Measurements from ENCODE around the gene SRL. TPM values are rescaled to one million over a fixed set of nuclear protein-coding genes. Genes with fewer than 3 reads are reported as not detected.

The SRL gene
- total and polyA plus RNA-seq, 2 experiments from 2014 or later = 1.1 TPM; not detected in 1

DNA sequence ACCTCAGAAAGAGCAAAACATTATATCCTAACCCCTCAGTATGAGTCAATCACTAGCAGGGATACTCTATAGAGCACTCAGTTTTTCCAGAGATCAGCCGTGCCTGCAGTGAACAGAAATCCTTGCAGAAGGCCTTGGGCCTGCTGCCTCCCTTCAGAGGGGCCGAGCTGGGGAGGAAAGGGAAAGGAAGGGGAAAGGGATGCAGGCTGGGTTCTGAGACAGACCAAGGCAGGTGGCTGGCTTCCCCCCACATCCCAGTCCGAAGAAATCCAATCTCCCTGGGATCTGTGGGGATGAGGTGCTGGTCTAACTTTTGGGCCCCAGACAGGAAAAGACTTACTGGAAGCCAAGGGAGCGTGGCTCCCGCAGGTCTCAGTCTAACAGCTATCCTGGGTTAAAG lies 25.3 kb downstream of the SRL start:
- no peak for DNase-seq (ENCODE audit: low spot score)
- Histone ChIP-seq H3K79me2 (no peaks in the 10 kb centered on the region), H3K9me3 (ENCODE audit: low read depth) (no peaks in the 10 kb centered on the region), H3K4me1 (ENCODE audit: insufficient read depth) (peaks cover 42% of the 10 kb centered on the region), H3K9me2 (replicated peaks; ENCODE audit: insufficient read depth) (no peaks in the 10 kb centered on the region), H3K4me3 (no peak overlapping the region), H4K20me1 (ENCODE audit: insufficient read depth, poor library complexity, severe bottlenecking) (no peaks in the 10 kb centered on the region), H3K27me3 (no peaks in the 10 kb centered on the region), H3K4me2 (no peak overlapping the region), H3K27ac (peak overlapping the region; percentile 76), H2AFZ (no peak overlapping the region), H3K36me3 (replicated peaks; ENCODE audit: insufficient read depth, low read depth) (no peaks in the 10 kb centered on the region)
- 81% methylated on average over 4 of the region's 5 CpGs for WGBS (ENCODE audit: low lambda C conversion rate, missing lambda C conversion rate)
- TF ChIP-seq, protein P1, sequence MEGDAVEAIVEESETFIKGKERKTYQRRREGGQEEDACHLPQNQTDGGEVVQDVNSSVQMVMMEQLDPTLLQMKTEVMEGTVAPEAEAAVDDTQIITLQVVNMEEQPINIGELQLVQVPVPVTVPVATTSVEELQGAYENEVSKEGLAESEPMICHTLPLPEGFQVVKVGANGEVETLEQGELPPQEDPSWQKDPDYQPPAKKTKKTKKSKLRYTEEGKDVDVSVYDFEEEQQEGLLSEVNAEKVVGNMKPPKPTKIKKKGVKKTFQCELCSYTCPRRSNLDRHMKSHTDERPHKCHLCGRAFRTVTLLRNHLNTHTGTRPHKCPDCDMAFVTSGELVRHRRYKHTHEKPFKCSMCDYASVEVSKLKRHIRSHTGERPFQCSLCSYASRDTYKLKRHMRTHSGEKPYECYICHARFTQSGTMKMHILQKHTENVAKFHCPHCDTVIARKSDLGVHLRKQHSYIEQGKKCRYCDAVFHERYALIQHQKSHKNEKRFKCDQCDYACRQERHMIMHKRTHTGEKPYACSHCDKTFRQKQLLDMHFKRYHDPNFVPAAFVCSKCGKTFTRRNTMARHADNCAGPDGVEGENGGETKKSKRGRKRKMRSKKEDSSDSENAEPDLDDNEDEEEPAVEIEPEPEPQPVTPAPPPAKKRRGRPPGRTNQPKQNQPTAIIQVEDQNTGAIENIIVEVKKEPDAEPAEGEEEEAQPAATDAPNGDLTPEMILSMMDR (IDR thresholded peaks at IDR 0.05; ENCODE audit: poor library complexity) = no peak
- TF ChIP-seq EZH2 (IDR thresholded peaks at IDR 0.05; ENCODE audit: borderline replicate concordance) (no peak), EZH2phosphoT487 (IDR thresholded peaks at IDR 0.05; ENCODE audit: low read depth, severe bottlenecking, unreplicated experiment) (no peak)

DNA sequence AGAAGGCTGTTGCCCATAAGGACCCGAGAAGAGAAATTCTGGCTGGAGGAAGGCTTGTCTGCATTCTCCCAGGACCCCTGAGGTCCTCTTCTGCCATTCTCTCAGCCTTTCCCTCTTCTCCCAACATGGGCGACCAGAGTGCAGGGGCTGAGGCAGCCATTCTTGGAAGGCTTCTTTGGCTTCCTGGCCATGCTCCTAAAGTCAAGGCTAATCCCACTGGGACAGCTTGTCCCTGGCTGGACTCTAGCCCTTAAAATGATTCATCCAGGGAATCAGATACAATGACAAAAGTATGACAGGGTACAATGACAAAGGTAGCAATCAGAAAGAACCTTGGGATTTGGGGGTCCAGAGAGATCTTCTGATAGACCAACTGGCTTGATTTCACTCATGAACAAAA lies 26.8 kb downstream of the SRL start:
- Histone ChIP-seq H2AFZ (no peak overlapping the region), H3K4me3 (no peak overlapping the region), H4K20me1 (ENCODE audit: insufficient read depth, poor library complexity, severe bottlenecking) (no peaks in the 10 kb centered on the region), H3K36me3 (replicated peaks; ENCODE audit: insufficient read depth, low read depth) (no peaks in the 10 kb centered on the region), H3K9me2 (replicated peaks; ENCODE audit: insufficient read depth) (no peaks in the 10 kb centered on the region), H3K79me2 (no peaks in the 10 kb centered on the region), H3K27ac (peak overlapping the region; percentile 74), H3K9me3 (ENCODE audit: low read depth) (no peaks in the 10 kb centered on the region), H3K4me1 (ENCODE audit: insufficient read depth) (peaks cover 42% of the 10 kb centered on the region), H3K27me3 (no peaks in the 10 kb centered on the region), H3K4me2 (no peak overlapping the region)
- TF ChIP-seq EZH2phosphoT487 (IDR thresholded peaks at IDR 0.05; ENCODE audit: low read depth, severe bottlenecking, unreplicated experiment) = no peak
- TF ChIP-seq, protein P1 (IDR thresholded peaks at IDR 0.05; ENCODE audit: poor library complexity) = no peak
- TF ChIP-seq EZH2 (IDR thresholded peaks at IDR 0.05; ENCODE audit: borderline replicate concordance) = no peak
- WGBS (ENCODE audit: low lambda C conversion rate, missing lambda C conversion rate) = 98% methylated on average over 2 of the region's 2 CpGs
- DNase-seq (ENCODE audit: low spot score) = no peak

- no peaks in the 10 kb centered on the region for H3K36me3 ChIP-seq (replicated peaks; ENCODE audit: insufficient read depth, low read depth)
- peak; percentile 76 for DNase-seq (ENCODE audit: low spot score)
- peak overlapping the region; percentile 26 for H3K4me2 ChIP-seq
- H3K4me1 ChIP-seq (ENCODE audit: insufficient read depth) = peaks cover 42% of the 10 kb centered on the region
- H2AFZ ChIP-seq = no peak overlapping the region
- no peaks in the 10 kb centered on the region for H3K27me3 ChIP-seq
- H3K9me3 ChIP-seq (ENCODE audit: low read depth) = no peaks in the 10 kb centered on the region
- WGBS (ENCODE audit: low lambda C conversion rate, missing lambda C conversion rate) = 56% methylated on average over 7 of the region's 7 CpGs
- H3K4me3 ChIP-seq = no peak overlapping the region
- H3K9me2 ChIP-seq (replicated peaks; ENCODE audit: insufficient read depth) = no peaks in the 10 kb centered on the region
- TF ChIP-seq EZH2 (IDR thresholded peaks at IDR 0.05; ENCODE audit: borderline replicate concordance) (no peak), EZH2phosphoT487 (IDR thresholded peaks at IDR 0.05; ENCODE audit: low read depth, severe bottlenecking, unreplicated experiment) (no peak)
- TF ChIP-seq, protein P1 (IDR thresholded peaks at IDR 0.05; ENCODE audit: poor library complexity) = no peak
- peak overlapping the region; percentile 92 for H3K27ac ChIP-seq
- H4K20me1 ChIP-seq (ENCODE audit: insufficient read depth, poor library complexity, severe bottlenecking) = no peaks in the 10 kb centered on the region
- no peaks in the 10 kb centered on the region for H3K79me2 ChIP-seq
These were observed 27.7 kb downstream of the SRL start for GRCh38 chr16:4214215-4214621.

DNA sequence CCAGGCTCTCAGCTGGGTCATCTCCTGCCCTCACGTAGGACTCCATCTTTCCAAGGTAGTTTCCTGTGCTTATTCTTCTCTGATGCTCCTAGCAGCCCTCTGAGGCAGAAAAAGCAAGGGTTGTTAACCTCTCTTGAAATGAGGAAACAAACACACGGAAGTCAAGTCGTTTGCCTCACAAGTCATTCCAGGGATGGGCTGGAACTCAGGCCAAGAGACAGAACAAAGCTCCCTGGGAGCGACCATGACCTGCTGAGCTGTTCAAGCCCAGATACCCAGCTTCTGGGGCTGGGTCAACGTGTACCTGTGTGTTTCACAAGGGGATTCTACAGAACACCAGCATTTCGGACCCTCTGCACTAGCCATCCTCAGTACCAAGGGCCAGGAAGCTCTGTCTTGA lies 28.1 kb downstream of the SRL start:
- WGBS (ENCODE audit: low lambda C conversion rate, missing lambda C conversion rate) = 72% methylated on average over 6 of the region's 6 CpGs
- Histone ChIP-seq H3K79me2 (no peaks in the 10 kb centered on the region), H3K27me3 (no peaks in the 10 kb centered on the region), H3K27ac (peak overlapping the region; percentile 92), H3K4me1 (ENCODE audit: insufficient read depth) (peaks cover 42% of the 10 kb centered on the region), H2AFZ (no peak overlapping the region), H3K4me2 (no peak overlapping the region), H3K9me3 (ENCODE audit: low read depth) (no peaks in the 10 kb centered on the region), H3K9me2 (replicated peaks; ENCODE audit: insufficient read depth) (no peaks in the 10 kb centered on the region), H4K20me1 (ENCODE audit: insufficient read depth, poor library complexity, severe bottlenecking) (no peaks in the 10 kb centered on the region), H3K4me3 (no peak overlapping the region), H3K36me3 (replicated peaks; ENCODE audit: insufficient read depth, low read depth) (no peaks in the 10 kb centered on the region)
- TF ChIP-seq, protein P1 (IDR thresholded peaks at IDR 0.05; ENCODE audit: poor library complexity) = no peak
- TF ChIP-seq EZH2 (IDR thresholded peaks at IDR 0.05; ENCODE audit: borderline replicate concordance) (no peak), EZH2phosphoT487 (IDR thresholded peaks at IDR 0.05; ENCODE audit: low read depth, severe bottlenecking, unreplicated experiment) (no peak)
- DNase-seq (ENCODE audit: low spot score) = peak; percentile 31

Data from hepatocyte (in vitro differentiated cells).